SK-N-DZ (cell line): ENCODE results near the gene CGB5.
"Not testable (repeated sequence)": the region's sequence is repeated elsewhere in the genome, so short reads cannot be mapped to it uniquely, and the experiment has no call there.

Source experiments
- DNase-seq: peaks from one replicate; pipeline ENCODE4 v3.0.0-alpha.2; 2015; ENCODE audit warnings: low spot score

The CGB5 gene

DNA sequence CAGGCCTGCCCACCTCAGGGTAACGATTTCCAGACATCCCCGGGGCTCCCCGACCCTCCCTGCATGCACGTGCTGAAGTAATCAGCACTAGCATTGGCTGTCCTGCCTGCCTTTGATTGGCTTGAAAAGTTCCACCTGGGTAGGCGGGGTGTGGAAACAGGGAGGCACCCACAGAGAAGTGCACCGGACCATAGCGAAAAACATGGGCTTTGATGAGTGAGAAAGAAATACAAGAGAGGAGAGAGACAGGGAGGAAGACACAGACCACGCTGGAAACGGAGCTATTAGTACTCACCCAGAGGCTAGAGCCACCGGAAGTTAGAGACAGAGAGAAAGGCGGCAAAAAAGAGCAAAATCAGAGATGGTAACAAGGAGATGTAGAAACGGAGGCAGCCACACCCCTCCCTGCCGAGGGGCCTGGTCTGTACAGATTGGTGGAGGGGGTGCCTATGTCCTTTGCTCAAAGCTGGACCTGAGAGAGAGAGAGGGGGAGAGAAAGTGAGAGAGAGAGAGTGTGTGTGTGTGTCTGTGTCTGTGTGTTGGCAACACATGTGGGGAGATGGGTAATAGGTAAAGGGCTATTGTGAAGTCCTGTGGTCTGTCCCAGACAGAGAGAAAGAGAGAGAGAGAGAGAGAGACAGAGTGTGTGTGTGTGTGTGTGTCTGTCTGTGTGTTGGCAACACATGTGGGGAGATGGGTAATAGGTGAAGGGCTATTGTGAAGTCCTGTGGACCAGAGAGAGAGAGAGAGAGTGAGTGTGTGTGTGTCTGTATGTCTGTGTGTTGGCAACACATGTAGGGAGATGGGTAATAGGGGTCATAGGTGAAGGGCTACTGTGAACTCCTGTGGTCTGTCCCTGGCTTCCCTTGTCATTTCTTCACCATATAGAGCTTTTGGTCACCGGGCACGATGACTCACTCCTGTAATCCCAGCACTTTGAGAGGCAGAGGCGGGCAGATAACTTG is 22.4 kb upstream of the CGB5 start:
- no peak for DNase-seq

GRCh38 chr19:49022116-49022515 is 21.5 kb upstream of the CGB5 start:
- DNase-seq, result no peak

GRCh38 chr19:49024233-49024632 is 19.4 kb upstream of the CGB5 start, which contains the start of gene CGB3:
Gene CGB3, minus strand, starts transcription at chr19:49024333. Its CDS starts 362 bp downstream, at chr19:49023971.
- DNase-seq, result not testable (repeated sequence)

GRCh38 chr19:49025088-49025487 is 18.6 kb upstream of the CGB5 start:
- not testable (repeated sequence) for DNase-seq

DNA sequence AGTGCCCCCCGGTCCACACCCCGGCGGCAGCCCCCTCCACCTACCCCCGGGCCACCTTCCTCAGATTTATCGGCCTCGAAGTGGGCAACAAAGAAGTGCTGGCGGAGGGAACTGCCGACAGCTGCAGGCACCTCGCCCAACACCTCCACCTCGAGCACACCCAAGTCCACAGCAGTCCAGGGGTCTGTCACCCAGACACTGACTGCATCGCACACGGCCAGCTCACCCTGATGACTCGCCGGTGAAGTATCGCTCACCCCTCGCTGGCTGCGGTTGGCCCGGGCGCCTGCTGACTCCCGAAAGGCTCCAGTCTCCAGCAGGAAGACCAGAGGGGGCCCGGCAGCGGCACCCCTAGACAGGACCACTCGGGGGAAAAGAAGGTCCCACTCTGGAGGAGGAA is 18.0 kb upstream of the CGB5 start:
- DNase-seq, result not testable (repeated sequence)

- not testable (repeated sequence) for DNase-seq
Observed at GRCh38 chr19:49028686-49029085, 15.0 kb upstream of the CGB5 start.

DNA sequence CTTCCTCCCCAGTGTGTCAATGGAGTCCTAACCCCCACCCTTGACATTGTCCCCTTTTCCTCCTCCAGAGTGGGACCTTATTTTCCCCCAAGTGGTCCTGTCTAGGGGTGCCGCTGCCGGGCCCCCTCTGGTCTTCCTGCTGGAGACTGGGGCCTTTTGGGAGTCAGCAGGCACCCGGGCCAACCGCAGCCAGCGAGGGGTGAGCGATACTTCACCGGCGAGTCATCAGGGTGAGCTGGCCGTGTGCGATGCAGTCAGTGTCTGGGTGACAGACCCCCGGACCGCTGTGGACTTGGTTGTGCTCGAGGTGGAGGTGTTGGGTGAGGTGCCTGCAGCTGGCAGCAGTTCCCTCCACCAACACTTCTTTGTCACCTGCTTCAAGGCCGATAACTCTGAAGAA is 13.9 kb upstream of the CGB5 start:
- DNase-seq, result not testable (repeated sequence)

DNA sequence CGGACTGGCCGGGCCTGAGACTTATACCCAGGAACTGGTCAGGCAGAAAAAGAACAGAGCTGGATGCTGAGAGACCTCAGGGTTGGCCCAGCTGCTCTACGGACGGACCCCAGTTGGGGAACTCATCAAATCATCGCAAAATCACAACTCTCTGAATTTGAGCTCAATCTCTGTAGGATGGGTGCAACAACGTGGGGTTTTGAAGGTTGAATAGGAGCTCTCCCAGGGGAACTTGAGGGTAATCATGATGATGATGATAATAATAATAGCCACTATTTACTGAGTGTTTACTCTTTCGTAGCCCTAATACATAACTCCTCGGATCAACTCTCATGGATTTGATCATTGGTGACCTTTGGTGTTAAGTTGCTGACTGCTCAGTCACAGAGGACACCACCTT is 13.3 kb upstream of the CGB5 start:
- not testable (repeated sequence) for DNase-seq

DNA sequence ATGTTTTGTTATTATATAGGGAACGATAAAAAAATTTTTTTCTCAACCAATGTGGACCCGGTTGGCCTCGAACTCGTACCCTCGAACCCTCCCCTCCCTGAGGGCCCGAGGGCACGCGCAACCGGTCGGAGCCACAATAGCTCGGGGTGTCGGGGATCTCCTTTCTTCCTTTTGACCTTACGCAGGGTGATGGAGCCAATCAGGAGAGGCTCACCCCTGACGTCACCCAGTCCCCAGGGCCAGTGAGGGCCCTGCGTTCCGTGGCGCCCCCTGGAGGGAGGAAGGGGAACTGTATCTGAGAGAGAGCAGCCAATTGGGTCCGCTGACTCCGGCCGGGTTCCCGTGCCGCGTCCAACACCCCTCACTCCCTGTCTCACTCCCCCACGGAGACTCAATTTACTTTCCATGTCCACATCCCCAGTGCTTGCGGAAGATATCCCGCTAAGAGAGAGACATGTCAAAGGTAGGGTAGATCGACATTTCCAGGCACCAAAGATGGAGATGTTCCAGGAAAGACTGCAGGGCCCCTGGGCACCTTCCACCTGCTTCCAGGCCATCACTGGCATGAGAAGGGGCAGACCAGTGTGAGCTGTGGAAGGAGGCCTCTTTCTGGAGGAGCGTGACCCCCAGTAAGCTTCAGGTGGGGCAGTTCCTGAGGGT is 11.9 kb upstream of the CGB5 start, which contains the start of gene CGB2:
TSS of gene CGB2 (plus strand) at position 249 of the 660 bp plus-strand sequence. CDS start at position 455, 206 bp downstream.
- peak; percentile 48 for DNase-seq

GRCh38 chr19:49036815-49037214 is 6.8 kb upstream of the CGB5 start, which contains the start of gene CGB1:
Gene CGB1, minus strand, starts transcription at chr19:49036895. Its CDS starts 184 bp downstream, at chr19:49036711.
- peak; percentile 62 for DNase-seq

DNA sequence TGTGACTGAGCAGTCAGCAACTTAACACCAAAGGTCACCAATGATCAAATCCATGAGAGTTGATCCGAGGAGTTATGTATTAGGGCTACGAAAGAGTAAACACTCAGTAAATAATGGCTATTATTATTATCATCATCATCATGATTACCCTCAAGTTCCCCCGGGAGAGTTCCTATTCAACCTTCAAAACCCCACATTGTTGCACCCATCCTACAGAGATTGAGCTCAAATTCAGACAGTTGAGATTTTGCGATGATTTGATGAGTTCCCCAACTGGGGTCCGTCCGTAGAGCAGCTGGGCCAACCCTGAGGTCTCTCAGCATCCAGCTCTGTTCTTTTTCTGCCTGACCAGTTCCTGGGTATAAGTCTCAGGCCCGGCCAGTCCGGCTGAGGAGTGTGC is 5.5 kb upstream of the CGB5 start:
- DNase-seq, result not testable (repeated sequence)

DNA sequence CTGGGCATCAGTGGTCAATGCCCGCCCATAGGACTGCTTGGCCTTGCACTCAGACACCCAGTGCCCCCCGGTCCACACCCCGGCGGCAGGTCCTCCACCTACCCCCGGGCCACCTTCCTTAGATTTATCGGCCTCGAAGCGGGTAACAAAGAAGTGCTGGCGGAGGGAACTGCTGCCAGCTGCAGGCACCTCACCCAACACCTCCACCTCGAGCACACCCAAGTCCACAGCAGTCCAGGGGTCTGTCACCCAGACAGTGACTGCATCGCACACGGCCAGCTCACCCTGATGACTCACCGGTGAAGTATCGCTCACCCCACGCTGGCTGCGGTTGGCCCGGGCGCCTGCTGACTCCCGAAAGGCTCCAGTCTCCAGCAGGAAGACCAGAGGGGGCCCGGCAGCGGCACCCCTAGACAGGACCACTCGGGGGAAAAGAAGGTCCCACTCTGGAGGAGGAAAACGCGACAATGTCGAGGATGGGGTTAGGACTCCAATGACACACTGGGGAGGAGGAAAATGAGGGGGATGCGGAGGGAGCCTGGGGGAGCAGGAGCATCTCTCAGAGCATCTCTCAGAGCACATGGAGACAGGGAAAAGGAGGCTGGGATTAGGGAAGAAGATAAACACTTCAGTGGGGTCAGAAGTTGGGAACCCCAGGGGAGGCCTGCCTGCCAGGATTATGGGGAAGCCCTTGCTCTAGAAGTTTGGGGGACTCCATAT is 4.9 kb upstream of the CGB5 start:
- DNase-seq, result not testable (repeated sequence)

GRCh38 chr19:49039736-49040135 is 3.9 kb upstream of the CGB5 start:
- DNase-seq, result not testable (repeated sequence)

GRCh38 chr19:49042177-49042576 is 1.5 kb upstream of the CGB5 start:
- no peak for DNase-seq

DNA sequence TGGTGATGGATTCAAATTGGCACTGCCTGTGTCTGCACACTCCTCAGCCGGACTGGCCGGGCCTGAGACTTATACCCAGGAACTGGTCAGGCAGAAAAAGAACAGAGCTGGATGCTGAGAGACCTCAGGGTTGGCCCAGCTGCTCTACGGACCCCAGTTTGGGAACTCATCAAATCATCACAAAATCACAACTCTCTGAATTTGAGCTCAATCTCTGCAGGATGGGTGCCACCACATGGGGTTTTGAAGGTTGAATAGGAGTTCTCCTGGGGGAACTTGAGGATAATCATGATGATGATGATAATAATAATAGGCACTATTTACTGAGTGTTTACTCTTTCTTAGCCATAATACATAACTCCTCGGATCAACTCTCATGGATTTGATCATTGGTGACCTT is 982 bp upstream of the CGB5 start:
- DNase-seq, result not testable (repeated sequence)

DNA sequence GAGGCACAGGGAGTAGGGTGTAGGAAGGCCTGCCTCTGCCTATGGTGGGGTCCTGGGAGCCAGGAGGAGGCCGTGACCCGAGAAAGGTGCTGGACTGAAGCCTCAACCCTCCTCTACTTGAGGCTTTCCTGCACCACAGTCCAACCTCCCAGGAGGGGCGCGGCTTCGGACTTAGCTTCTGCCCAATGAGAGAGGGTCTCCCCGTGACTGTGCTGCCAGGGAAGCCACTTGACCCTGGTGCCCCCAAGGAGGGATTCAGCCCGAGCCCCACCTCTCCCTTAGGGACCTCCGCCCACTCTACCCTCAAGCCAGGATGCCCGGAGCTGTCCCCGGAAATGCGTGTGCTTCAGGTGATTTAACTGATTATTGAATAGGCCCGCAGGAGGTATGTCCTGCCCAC is 5.4 kb downstream of the CGB5 start, which contains the start of gene CGB8:
TSS of gene CGB8 (minus strand) at position 101 of the 400 bp plus-strand sequence. CDS start 372 bp downstream, outside the sequence.
- not testable (repeated sequence) for DNase-seq

- not testable (repeated sequence) for DNase-seq
Observed at GRCh38 chr19:49049834-49050233, 6.2 kb downstream of the CGB5 start.

GRCh38 chr19:49050376-49051033 is 6.9 kb downstream of the CGB5 start:
- not testable (repeated sequence) for DNase-seq

DNA sequence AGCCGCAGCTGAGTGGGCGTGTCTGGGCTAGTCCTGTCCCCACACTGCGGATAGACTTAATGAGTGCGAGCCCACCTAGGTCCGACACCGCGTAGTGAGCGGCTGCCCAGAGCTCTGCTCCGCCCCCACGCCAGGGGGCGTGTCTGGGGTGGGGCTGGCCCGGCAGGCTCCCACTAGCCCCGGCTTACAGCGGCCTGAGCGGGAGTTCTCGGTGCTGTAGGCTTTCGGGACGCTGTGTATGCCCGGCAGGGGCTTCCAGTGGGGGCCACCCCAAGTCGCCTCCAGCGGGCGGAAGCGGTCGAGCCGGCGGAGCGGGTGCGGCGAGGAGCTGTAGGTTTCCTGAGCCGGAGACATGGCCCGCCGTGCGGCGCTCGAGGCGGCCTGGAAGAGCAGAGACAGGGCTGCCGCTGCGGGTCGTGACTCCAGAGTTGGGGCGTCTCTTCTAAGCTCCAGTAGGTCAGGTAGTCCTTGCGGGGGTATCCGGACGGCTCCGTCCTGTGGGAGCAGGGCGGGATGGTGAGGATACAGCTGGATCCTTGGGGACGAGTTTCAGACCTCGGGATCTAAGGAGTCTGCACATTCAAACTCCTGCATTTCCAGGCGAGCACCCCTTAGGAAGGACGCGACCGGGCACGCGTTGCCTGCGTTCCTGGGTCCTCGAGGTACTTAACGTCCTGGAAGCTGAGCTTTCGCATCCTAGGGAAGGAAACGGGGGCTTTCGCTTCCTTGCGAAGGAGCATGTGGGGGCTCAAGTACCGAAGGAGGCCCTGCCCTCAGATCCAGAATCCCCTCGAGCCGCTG is 12.7 kb downstream of the CGB5 start:
- DNase-seq, result no peak
